Measurements from ENCODE around the gene DCTD. TPM values are rescaled to one million over a fixed set of nuclear protein-coding genes. Genes with fewer than 3 reads are reported as not detected.
A peak's percentile ranks its signal among the peaks of the same experiment; 100 is the strongest.

DCTD gene
- total RNA-seq, 1 donor from 2014 or later: 120 TPM

DNA sequence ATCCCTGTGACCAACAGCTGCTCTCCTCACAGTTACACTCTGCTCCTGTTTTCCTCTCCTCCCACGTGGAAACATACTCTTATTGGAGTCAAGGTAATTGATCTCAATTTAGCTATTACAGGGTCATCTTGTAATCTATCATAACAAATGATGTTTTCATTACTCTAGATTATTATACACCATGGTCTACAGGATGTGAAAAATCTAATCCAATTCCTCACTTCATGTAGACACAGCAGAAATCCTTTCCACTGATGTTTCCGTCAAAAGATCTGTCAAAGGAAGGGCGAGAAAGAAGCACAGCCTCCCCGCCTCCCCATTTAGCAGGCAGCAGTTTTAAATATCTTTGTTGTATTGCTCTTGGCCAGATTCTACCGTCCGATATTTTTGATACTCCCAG lies 13.7 kb upstream of the DCTD start:
- DNase-seq (ENCODE audit: low read depth, low spot score): no peak
- no peaks in the 10 kb centered on the region for H3K9me3 Mint-ChIP-seq
- no peak overlapping the region for H3K4me3 Mint-ChIP-seq
- H3K4me1 Mint-ChIP-seq: no peaks in the 10 kb centered on the region
- no peaks in the 10 kb centered on the region for H3K27me3 Mint-ChIP-seq (ENCODE audit: low read depth)
- no peaks in the 10 kb centered on the region for H3K36me3 Mint-ChIP-seq (ENCODE audit: low read depth)
- H3K27ac Mint-ChIP-seq (ENCODE audit: unreplicated experiment): no peak overlapping the region
- TF ChIP-seq, protein P1, sequence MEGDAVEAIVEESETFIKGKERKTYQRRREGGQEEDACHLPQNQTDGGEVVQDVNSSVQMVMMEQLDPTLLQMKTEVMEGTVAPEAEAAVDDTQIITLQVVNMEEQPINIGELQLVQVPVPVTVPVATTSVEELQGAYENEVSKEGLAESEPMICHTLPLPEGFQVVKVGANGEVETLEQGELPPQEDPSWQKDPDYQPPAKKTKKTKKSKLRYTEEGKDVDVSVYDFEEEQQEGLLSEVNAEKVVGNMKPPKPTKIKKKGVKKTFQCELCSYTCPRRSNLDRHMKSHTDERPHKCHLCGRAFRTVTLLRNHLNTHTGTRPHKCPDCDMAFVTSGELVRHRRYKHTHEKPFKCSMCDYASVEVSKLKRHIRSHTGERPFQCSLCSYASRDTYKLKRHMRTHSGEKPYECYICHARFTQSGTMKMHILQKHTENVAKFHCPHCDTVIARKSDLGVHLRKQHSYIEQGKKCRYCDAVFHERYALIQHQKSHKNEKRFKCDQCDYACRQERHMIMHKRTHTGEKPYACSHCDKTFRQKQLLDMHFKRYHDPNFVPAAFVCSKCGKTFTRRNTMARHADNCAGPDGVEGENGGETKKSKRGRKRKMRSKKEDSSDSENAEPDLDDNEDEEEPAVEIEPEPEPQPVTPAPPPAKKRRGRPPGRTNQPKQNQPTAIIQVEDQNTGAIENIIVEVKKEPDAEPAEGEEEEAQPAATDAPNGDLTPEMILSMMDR (conservative IDR thresholded peaks at IDR 0.05): no peak

DNA sequence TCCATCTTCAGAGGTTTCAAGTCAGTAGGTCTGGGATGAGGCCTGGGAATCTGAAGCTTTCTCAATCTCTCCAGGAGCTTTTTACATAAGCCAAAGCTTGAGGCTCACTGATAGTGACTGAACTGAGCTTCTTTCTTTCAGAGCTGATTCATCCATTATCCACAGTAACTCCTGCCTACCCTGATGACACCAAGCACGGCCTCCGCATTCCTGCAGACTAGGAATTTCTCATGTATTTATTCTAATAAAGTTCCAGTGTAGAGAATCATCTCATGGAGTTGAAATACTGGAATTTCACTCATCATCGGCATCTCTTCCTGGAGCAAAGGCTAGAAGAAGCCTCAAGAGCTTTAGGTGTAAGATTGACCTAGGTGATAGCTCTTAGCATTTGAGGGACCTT lies 12.1 kb upstream of the DCTD start:
- Mint-ChIP-seq H3K9me3 (no peaks in the 10 kb centered on the region), H3K27ac (ENCODE audit: unreplicated experiment) (no peak overlapping the region), H3K36me3 (ENCODE audit: low read depth) (no peaks in the 10 kb centered on the region), H3K27me3 (ENCODE audit: low read depth) (no peaks in the 10 kb centered on the region), H3K4me1 (peaks cover 3% of the 10 kb centered on the region), H3K4me3 (no peak overlapping the region)
- no peak for DNase-seq (ENCODE audit: low read depth, low spot score)
- TF ChIP-seq, protein P1 (conservative IDR thresholded peaks at IDR 0.05): no peak

DNA sequence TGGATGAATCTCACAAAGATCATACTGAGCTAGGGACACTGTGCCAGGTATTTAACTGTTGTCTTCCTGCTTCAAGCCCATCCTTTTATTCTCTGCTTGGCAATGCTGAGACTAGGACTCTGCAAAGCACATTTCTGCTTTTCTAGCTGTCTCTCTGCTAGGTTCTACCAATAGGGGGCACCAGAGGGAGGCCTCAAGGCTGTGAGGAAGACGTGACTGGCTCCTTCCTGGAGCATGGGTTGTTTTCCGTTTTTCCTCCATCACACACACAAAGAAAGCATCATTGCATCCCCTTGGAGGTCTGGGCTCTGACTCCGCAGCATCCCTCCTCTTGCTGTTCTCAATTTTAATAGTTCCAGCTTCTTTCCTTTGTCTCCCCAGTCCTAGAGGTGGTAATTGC lies 10.9 kb upstream of the DCTD start:
- Mint-ChIP-seq H3K27ac (ENCODE audit: unreplicated experiment) (no peak overlapping the region), H3K4me3 (no peak overlapping the region), H3K36me3 (ENCODE audit: low read depth) (no peaks in the 10 kb centered on the region), H3K4me1 (peaks cover 3% of the 10 kb centered on the region), H3K9me3 (no peaks in the 10 kb centered on the region), H3K27me3 (ENCODE audit: low read depth) (no peaks in the 10 kb centered on the region)
- DNase-seq (ENCODE audit: low read depth, low spot score): no peak
- TF ChIP-seq, protein P1 (conservative IDR thresholded peaks at IDR 0.05): peak; percentile 40

DNA sequence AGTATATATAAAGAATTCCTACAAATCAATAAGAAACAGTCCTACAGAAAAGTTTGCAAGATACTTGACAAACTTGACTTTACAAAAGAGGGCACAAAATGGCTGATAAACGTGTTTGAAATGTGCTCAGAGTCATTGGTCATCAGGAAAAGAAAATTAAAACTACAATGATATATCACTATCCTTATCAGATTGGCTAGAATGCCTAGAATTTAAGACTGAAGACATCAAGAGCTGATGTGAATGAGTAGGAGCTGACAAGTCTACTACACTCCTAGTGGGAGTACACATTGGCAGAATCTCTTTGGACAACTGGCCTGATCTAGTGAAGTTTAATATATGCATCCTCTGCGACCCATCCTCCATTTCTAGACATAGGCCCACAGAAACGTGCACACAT lies 10.3 kb upstream of the DCTD start:
- DNase-seq (ENCODE audit: low read depth, low spot score): no peak
- TF ChIP-seq, protein P1 (conservative IDR thresholded peaks at IDR 0.05): no peak
- Mint-ChIP-seq H3K27ac (ENCODE audit: unreplicated experiment) (no peak overlapping the region), H3K4me1 (peaks cover 3% of the 10 kb centered on the region), H3K4me3 (no peak overlapping the region), H3K27me3 (ENCODE audit: low read depth) (no peaks in the 10 kb centered on the region), H3K36me3 (ENCODE audit: low read depth) (no peaks in the 10 kb centered on the region), H3K9me3 (no peaks in the 10 kb centered on the region)

DNA sequence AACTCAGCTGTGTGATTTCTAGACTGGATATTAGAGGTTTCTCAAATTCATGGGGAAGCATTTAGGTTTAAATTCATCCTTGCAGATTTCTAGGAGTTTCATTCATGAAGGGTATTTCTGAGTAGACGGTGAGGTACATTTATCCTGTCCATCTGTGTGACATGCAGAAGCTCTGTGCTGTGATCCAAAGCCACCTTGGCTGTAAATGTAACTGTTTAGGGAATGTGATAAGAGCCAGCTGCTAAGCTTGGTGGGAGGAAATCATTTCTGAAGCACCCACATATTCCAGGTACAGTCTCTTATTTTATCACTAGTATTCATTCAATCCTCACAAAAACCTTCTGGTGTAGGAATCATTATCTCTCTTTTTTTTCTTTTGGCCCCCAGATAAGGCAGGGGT lies 8.7 kb upstream of the DCTD start:
- H3K9me3 Mint-ChIP-seq: no peaks in the 10 kb centered on the region
- DNase-seq (ENCODE audit: low read depth, low spot score): no peak
- TF ChIP-seq, protein P1 (conservative IDR thresholded peaks at IDR 0.05): no peak
- no peak overlapping the region for H3K4me3 Mint-ChIP-seq
- no peaks in the 10 kb centered on the region for H3K27me3 Mint-ChIP-seq (ENCODE audit: low read depth)
- no peak overlapping the region for H3K27ac Mint-ChIP-seq (ENCODE audit: unreplicated experiment)
- peaks cover 3% of the 10 kb centered on the region for H3K4me1 Mint-ChIP-seq
- H3K36me3 Mint-ChIP-seq (ENCODE audit: low read depth): no peaks in the 10 kb centered on the region

DNA sequence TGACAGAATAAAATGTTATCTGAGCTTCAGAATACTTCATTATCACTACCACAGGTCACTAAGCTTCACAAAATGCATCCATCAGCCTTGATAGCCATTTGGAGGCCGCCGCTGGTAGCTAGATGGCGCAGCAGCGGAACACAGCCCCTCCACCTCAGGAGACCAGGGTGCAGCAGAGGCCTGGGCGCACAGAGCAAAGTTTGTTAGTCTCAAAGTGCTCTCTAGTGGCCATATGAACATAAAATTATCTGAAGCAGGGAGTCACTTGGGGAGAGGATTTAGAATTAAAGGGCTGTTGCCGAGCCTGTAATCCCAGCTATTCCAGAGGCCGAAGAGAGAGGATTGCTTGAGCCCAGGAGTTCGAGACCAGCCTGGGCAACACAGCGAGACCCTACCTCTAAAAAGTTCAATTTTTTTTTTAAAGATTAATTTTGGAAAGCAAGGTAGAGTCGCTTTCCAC lies 8.1 kb upstream of the DCTD start:
- Mint-ChIP-seq H3K4me3 (no peak overlapping the region), H3K27ac (ENCODE audit: unreplicated experiment) (no peak overlapping the region), H3K9me3 (no peaks in the 10 kb centered on the region), H3K36me3 (ENCODE audit: low read depth) (no peaks in the 10 kb centered on the region), H3K4me1 (peaks cover 3% of the 10 kb centered on the region), H3K27me3 (ENCODE audit: low read depth) (no peaks in the 10 kb centered on the region)
- DNase-seq (ENCODE audit: low read depth, low spot score): peak; percentile 47
- TF ChIP-seq, protein P1 (conservative IDR thresholded peaks at IDR 0.05): peak; percentile 71

Measured in neural crest cell (in vitro differentiated cells).